Measurements from ENCODE around the gene SRGAP1.

SRGAP1 gene

DNA sequence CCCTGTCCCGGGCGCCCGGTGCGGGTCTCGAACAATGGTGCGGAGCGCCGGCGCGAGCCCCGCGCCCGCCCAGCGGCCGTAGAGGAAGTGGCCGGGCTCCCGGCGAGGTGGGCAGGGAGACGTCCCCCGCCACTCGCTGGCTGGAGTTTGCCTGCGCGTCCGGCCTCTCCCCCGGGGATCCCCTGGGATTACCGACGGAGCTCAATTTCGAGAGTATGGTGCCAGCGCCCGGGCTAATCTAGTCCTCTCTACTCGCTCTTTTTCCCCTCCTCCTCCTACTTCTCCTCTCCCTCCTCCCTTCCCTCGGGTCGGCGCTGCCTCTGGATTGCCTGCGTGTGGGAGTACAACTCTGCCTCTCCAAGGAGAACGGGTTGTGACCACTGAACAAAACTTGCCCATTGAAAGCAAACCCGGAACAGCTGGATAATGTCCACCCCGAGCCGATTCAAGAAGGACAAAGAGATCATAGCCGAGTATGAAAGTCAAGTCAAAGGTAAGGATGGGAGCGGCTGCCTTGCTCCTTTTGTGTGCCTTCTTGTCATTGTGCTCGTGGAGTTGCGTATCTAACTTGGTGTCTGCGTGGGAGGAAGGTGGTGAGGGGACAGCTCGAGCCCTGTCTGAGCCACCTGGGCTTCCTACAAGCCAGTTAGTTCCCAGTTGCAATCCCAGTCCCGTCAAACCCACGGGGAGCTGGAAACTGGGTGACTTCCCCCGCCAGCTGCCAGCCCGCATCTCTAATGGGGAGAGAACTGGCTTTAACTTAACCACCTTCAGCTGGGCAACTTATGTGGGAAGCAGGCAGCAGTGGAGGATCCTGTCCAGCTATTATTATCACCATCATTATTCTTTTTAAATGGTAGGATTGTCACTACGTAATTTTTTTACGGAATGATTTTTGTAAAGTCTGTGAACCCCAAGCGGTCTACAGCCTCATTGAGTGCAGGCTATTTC is at the start of gene SRGAP1:
TSS of gene SRGAP1 (plus strand) at position 310 of the 951 bp plus-strand sequence. CDS start at position 427, 117 bp downstream.
- peak; percentile 3 for DNase-seq

DNA sequence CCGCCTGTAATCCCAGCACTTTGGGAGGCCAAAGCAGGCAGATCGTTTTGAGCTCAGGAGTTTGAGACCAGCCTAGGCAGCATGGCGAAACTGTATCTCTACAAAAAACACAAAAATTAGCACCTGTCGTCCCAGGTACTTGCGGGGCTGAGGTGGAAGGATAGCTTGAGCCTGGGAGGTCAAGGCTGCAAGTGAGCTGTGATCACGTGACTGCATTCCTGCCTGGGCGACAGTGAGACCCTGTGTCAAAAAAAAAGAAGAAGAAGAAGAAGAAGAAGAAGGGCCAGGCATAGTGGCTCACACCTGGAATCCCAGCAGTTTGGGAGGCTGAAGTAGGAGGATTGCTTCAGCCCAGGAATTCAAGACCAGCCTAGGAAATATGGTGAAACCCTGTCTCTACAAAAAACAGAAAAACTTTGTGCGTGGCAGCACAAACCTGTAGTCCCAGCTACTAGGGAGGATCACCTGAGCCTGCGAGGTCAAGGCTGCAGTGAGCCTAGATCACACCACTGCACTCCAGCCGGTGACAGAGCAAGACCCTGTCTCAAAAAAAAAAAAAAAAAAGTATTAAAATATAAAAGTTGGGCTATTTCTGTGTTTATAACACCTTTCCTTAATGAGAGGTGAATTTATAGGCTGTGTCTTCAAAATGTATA is 49.3 kb upstream of the SRGAP1 start:
- DNase-seq = no peak

- DNase-seq = no peak
These were observed 48.6 kb upstream of the SRGAP1 start for GRCh38 chr12:63795944-63796343.

- no peak for DNase-seq
These were observed 42.4 kb upstream of the SRGAP1 start for GRCh38 chr12:63802012-63802608.

DNA sequence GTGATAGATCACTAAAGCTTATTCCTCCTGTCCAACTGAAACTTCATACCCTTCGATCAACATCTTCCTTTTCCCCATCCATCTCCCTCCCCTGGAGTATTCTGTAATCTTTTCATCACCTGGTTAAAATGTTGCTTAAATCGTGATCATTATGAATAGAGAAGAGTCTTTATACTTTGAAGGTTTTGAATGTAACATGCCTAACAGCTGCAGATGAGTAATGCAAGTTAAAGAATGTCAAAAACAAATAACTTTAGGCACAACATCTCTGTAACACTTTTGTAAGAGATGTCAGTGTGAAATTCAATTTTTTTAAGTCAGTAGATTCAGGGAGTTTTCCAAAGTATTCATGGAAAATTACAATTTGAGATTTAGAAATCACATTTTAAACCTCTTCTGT is 39.8 kb upstream of the SRGAP1 start:
- DNase-seq = no peak

- DNase-seq = no peak
These were observed 38.5 kb upstream of the SRGAP1 start for GRCh38 chr12:63805704-63806672.

- DNase-seq = no peak
These were observed 35.9 kb upstream of the SRGAP1 start for GRCh38 chr12:63808631-63809030.

DNA sequence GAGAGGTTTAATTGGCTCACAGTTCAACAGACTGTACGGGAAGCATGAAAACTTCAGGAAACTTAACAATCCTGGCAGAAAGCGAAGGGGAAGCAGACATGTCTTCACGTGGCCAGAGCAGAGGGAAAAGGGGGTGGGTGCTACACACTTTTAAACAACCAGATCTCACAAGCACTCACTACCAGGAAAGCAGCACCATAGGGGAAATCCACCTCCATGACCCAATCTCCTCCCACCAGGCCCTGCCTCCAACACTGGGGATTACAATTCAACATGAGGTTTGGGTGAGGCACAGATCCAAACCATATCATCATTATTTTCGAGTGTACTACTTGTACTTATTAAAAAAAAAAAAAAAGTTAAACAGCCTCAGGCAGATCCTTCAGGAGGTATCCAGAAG is 34.9 kb upstream of the SRGAP1 start:
- DNase-seq = no peak

- no peak for DNase-seq
These were observed 33.2 kb upstream of the SRGAP1 start for GRCh38 chr12:63811334-63811733.

- DNase-seq = no peak
These were observed 32.7 kb upstream of the SRGAP1 start for GRCh38 chr12:63811755-63812154.

- DNase-seq = no peak
These were observed 30.2 kb upstream of the SRGAP1 start for GRCh38 chr12:63814146-63814772.

- DNase-seq = no peak
These were observed 29.0 kb upstream of the SRGAP1 start for GRCh38 chr12:63815482-63815852.

- no peak for DNase-seq
These were observed 28.5 kb upstream of the SRGAP1 start for GRCh38 chr12:63816031-63816430.

- no peak for DNase-seq
These were observed 24.1 kb upstream of the SRGAP1 start for GRCh38 chr12:63820427-63820826.

DNA sequence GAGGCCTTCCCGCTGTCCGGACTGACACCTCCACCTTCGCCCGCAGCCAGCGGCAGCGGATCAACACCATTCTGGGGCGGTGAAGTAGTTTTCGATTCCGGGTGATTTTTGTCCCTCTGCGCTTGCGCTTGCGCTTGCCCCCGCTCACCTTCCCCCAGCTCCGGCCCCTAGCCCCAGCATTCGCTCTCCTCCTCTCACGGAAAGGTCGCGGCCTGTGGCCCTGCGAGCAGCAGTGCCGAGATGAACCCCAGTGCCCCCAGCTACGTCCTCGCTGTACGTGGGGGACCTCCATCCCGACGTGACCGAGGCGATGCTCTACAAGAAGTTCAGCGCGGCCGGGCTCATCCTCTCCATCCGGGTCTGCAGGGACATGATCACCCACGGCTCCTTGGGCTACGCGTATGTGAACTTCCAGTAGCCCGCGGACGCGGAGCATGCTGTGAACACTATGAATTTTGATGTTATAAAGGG is 22.7 kb upstream of the SRGAP1 start:
- DNase-seq = no peak

DNA sequence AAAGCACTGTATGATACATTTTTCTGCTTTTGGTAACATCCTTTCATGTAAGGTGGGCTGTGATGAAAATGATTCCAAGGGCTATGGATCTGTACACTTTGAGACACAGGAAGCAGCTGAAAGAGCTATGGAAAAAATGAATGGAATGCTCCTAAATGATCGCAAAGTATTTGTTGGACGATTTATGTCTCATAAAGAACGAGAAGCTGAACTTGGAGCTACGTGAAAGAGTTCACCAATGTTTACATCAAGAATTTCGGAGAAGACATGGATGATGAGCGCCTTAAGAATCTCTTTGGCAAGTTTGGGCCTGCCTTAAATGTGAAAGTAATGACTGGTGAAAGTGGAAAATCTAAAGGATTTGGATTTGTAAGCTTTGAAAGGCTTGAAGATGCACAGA is 22.1 kb upstream of the SRGAP1 start:
- no peak for DNase-seq

DNA sequence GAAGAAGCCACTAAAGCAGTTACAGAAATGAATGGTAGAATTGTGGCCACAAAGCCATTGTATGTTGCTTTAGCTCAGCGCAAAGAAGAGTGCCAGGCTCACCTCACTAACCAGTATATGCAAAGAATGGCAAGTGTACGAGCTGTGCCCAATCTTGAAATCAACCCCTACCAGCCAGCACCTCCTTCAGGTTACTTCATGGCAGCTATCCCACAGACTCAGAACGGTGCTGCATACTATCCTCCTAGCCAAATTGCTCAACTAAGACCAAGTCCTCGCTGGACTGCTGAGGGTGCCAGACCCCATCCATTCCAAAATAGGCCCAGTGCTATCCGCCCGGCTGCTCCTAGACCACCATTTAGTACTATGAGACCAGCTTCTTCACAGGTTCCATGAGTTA is 21.5 kb upstream of the SRGAP1 start:
- DNase-seq = no peak

- DNase-seq = no peak
These were observed 18.4 kb upstream of the SRGAP1 start for GRCh38 chr12:63826006-63826585.

GRCh38 chr12:63828867-63829266 is 15.6 kb upstream of the SRGAP1 start:
- DNase-seq = no peak

DNA sequence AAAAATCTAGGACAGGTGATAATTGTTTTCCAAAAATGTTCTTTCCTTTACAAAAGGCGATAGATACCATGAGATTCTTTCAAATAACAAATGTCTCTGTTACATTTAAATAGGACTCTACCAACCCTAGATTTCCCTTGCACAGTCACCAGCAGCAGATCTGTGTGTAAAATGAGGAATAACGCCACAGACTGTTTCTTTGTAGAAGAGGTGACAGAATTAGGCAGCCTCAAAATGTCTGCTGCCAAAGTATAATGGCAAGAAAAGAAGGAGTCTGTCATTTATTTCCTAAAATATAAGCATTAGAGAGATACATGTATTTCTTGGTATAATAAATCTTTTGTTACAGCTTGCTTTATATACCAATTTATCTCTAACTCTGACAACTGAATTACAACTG is 8.5 kb upstream of the SRGAP1 start:
- no peak for DNase-seq

GRCh38 chr12:63836936-63837335 is 7.6 kb upstream of the SRGAP1 start:
- DNase-seq = no peak

DNA sequence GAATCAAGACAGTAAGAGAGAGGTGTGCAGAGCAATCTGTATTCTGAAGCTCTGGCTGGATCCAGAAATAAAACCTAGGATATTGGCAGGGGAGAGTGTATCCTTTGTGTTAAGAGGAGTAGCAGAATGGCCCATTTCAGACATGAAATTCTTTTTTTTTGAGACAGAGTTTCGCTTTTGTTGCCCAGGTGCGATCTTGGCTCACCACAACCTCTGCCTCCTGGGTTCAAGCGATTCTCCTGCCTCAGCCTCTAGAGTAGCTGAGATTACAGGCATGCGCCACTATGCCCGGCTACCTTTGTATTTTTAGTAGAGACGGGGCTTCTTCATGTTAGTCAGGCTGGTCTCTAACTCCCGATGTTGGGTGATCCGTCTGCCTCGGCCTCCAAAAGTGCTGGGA is 6.1 kb upstream of the SRGAP1 start:
- DNase-seq = no peak

All from stimulated activated CD4-positive, alpha-beta T cell treated with anti-CD3 and anti-CD28 coated beads, Interleukin-12 subunit alpha, Interleukin-12 subunit beta, amount 100 ng/mL, for 4 hours (primary cell).